IMR-90 (cell line): ENCODE data around the gene DIPK1A. TPM values are rescaled to one million over a fixed set of nuclear protein-coding genes. Genes with fewer than 3 reads are reported as not detected.

Experiments
- ATAC-seq: fragments of 200-7000 bp; cut with Tn5 transposase; 2 replicates; pipeline ENCODE4 v1.9.1; 2020; ENCODE audit warnings: low read depth, mild to moderate bottlenecking, moderate library complexity
- BruUV-seq: library from RNA; stranded (reverse); fragments of 400-500 nt; replicated peaks from 2 replicates; lab custom pipeline; 2021; lab: Mats Ljungman, UMichigan
- CTCF ChIA-PET: fragments of 300-600 bp; formaldehyde crosslinking; extraction: SDS; loops from one replicate; lab custom pipeline; 2021; ENCODE audit warnings: antibody characterized with exemption; lab: Yijun Ruan, JAX
- POLR2A ChIA-PET: fragments of 300-600 bp; sonication (Branson Sonifier 250); formaldehyde crosslinking; loops from one replicate; lab custom pipeline; 2022; ENCODE audit warnings: antibody characterized with exemption; ENCODE audit not compliant: unreplicated experiment; lab: Charles Lee
- DNase-seq: peaks from one replicate; pipeline ENCODE4 v3.0.0; 2013
- H2AFZ ChIP-seq: replicated peaks from 2 replicates; pipeline ENCODE3; 2013; ENCODE audit warnings: low read length, mild to moderate bottlenecking; ENCODE audit not compliant: poor library complexity
- H2AK5ac ChIP-seq: 2 replicates; pipeline ENCODE4 v1.6.1; 2013; ENCODE audit warnings: low read depth, low read length, inconsistent platforms
- H2AK9ac ChIP-seq: replicated peaks from 2 replicates; pipeline ENCODE3; 2013; ENCODE audit warnings: mild to moderate bottlenecking, low read depth, low read length, moderate library complexity; ENCODE audit not compliant: poor library complexity
- H2BK120ac ChIP-seq: 2 replicates; pipeline ENCODE4 v1.6.1; 2013; ENCODE audit warnings: low read depth, low read length, inconsistent platforms
- H2BK15ac ChIP-seq: 3 replicates; pipeline ENCODE4 v1.6.1; 2013; ENCODE audit warnings: low read depth, low read length, inconsistent platforms
- H2BK20ac ChIP-seq: 2 replicates; pipeline ENCODE4 v1.6.1; 2013; ENCODE audit warnings: low read depth, mild to moderate bottlenecking, inconsistent platforms, low read length, moderate library complexity
- H2BK5ac ChIP-seq: 2 replicates; pipeline ENCODE4 v1.6.1; 2013; ENCODE audit warnings: mild to moderate bottlenecking, low read depth, low read length, inconsistent platforms; ENCODE audit not compliant: poor library complexity, severe bottlenecking
- H3K14ac ChIP-seq: replicated peaks from 2 replicates; pipeline ENCODE4 v1.6.1; 2013; ENCODE audit warnings: low read depth, low read length, inconsistent platforms
- H3K18ac ChIP-seq: 2 replicates; pipeline ENCODE4 v1.6.1; 2013; ENCODE audit warnings: low read depth, low read length, control low read depth
- H3K23ac ChIP-seq: 2 replicates; pipeline ENCODE4 v1.6.1; 2013; ENCODE audit warnings: low read depth, low read length, inconsistent platforms
- H3K27ac ChIP-seq: 2 replicates; pipeline ENCODE4 v1.5.1; 2013; ENCODE audit warnings: mild to moderate bottlenecking, control low read depth, low read length; ENCODE audit not compliant: insufficient read depth
- H3K27me3 ChIP-seq: 2 replicates; pipeline ENCODE4 v1.6.1; 2013; ENCODE audit warnings: low read length; ENCODE audit not compliant: control insufficient read depth, insufficient read depth
- H3K36me3 ChIP-seq: 2 replicates; pipeline ENCODE4 v1.6.1; 2013; ENCODE audit warnings: low read length, mixed read lengths; ENCODE audit not compliant: control insufficient read depth, insufficient read depth
- H3K4ac ChIP-seq: 2 replicates; pipeline ENCODE4 v1.6.1; 2013; ENCODE audit warnings: low read depth, low read length, inconsistent platforms
- H3K4me1 ChIP-seq: 2 replicates; pipeline ENCODE4 v1.6.1; 2013; ENCODE audit warnings: low read length, mixed read lengths; ENCODE audit not compliant: control insufficient read depth, insufficient read depth
- H3K4me2 ChIP-seq: 2 replicates; pipeline ENCODE4 v1.6.1; 2013; ENCODE audit warnings: low read depth, mild to moderate bottlenecking, control low read depth, low read length, moderate library complexity
- H3K4me3 ChIP-seq: 2 replicates; pipeline ENCODE4 v1.5.1; 2013; ENCODE audit warnings: low read depth, mild to moderate bottlenecking, control low read depth, low read length, moderate library complexity; ENCODE audit not compliant: insufficient read depth
- H3K56ac ChIP-seq: 2 replicates; pipeline ENCODE4 v1.6.1; 2013; ENCODE audit warnings: low read length, inconsistent platforms; ENCODE audit not compliant: insufficient read depth; ENCODE audit errors: extremely low read depth
- H3K79me1 ChIP-seq, 2 experiments: 2 replicates each; pipeline ENCODE4 v1.6.1; 2013; ENCODE audit warnings: low read length in 2 of 2, inconsistent platforms in 1 of 2, low read depth in 1 of 2
- H3K9ac ChIP-seq: 2 replicates; pipeline ENCODE4 v1.6.1; 2013; ENCODE audit warnings: low read depth, low read length, control low read depth
- H3K9me1 ChIP-seq: 2 replicates; pipeline ENCODE4 v1.6.1; 2013; ENCODE audit warnings: low read length, inconsistent platforms; ENCODE audit not compliant: insufficient read depth
- H3K9me3 ChIP-seq: 2 replicates; pipeline ENCODE4 v1.6.1; 2013; ENCODE audit warnings: low read length; ENCODE audit not compliant: control insufficient read depth, insufficient read depth
- H4K20me1 ChIP-seq: 2 replicates; pipeline ENCODE4 v1.6.1; 2013; ENCODE audit warnings: low read length, inconsistent platforms; ENCODE audit not compliant: insufficient read depth
- H4K5ac ChIP-seq: 2 replicates; pipeline ENCODE4 v1.6.1; 2013; ENCODE audit warnings: mild to moderate bottlenecking, low read depth, low read length, control low read depth
- H4K8ac ChIP-seq, 2 experiments: 2 replicates each; pipeline ENCODE4 v1.6.1; 2013; ENCODE audit warnings: low read depth in 2 of 2, low read length in 2 of 2, control low read depth in 1 of 2, inconsistent platforms in 1 of 2
- H4K91ac ChIP-seq: 2 replicates; pipeline ENCODE4 v1.6.1; 2013; ENCODE audit warnings: low read depth, low read length, inconsistent platforms; ENCODE audit not compliant: insufficient read depth
- CEBPB ChIP-seq: IDR thresholded peaks from 2 replicates; pipeline ENCODE4 v1.6.1; 2012; ENCODE audit warnings: low read depth, low read length, improper control_type of control experiment
- MAFK ChIP-seq: IDR thresholded peaks from 2 replicates; pipeline ENCODE4 v1.6.1; 2012; ENCODE audit warnings: low read depth, low read length, improper control_type of control experiment
- MAZ ChIP-seq: IDR thresholded peaks from 2 replicates; pipeline ENCODE4 v1.6.1; 2012; ENCODE audit warnings: low read depth, mild to moderate bottlenecking, low read length, improper control_type of control experiment, moderate library complexity, borderline replicate concordance
- MXI1 ChIP-seq: IDR thresholded peaks from 2 replicates; pipeline ENCODE4 v1.6.1; 2012; ENCODE audit warnings: low read depth, mild to moderate bottlenecking, low read length, moderate library complexity, borderline replicate concordance
- NFE2L2 ChIP-seq: fragments of 150-350 bp; IDR thresholded peaks from 2 replicates; pipeline ENCODE4 v1.6.1; 2016; ENCODE audit warnings: low read depth, mild to moderate bottlenecking, low read length
- RCOR1 ChIP-seq: IDR thresholded peaks from 2 replicates; pipeline ENCODE4 v1.6.1; 2012; ENCODE audit warnings: mild to moderate bottlenecking, low read length, improper control_type of control experiment; ENCODE audit not compliant: insufficient replicate concordance
- RFX5 ChIP-seq: IDR thresholded peaks from 2 replicates; pipeline ENCODE4 v1.8.0; 2012; ENCODE audit warnings: low read depth, mild to moderate bottlenecking, low read length, moderate library complexity
- SMC3 ChIP-seq: fragments of 150-350 bp; IDR thresholded peaks from 2 replicates; pipeline ENCODE4 v1.6.1; 2016; ENCODE audit warnings: low read depth, mild to moderate bottlenecking, antibody characterized with exemption, low read length, moderate library complexity
- WGBS, 2 experiments: methylation state at CpG; one replicate each; pipeline versions ENCODE4 v1.1.5 to v1.1.7; 2013; ENCODE audit warnings: missing lambda C conversion rate in 2 of 2; ENCODE audit not compliant: insufficient read length in 1 of 2; ENCODE audit errors: extremely low coverage in 2 of 2; 5-methylcytosine and 5-hydroxymethylcytosine counted together
- dilution Hi-C: fragments of 300-500 bp; cut with HindIII; formaldehyde crosslinking; loops from one replicate; pipeline ENCODE4 v1.14.3; 2018; ENCODE audit warnings: low sequenced_read_pairs; ENCODE audit not compliant: unreplicated experiment
- in situ Hi-C: fragments of 300-500 bp; cut with MboI; formaldehyde crosslinking; loops from 3 replicates; pipeline ENCODE4 v1.14.3; 2019; ENCODE audit warnings: low sequenced_read_pairs, inconsistent platforms, mixed read lengths
- intact Hi-C: fragments of 100-400 bp; cut with micrococcal nuclease; formaldehyde crosslinking; loops from 2 replicates; pipeline ENCODE4 v1.10.0; 2022
- polyA plus RNA-seq, 3 experiments: library from polyadenylated mRNA; depleted of rRNA; stranded (reverse); fragments of >200 nt; gene quantifications; 2 replicates each; pipeline ENCODE4 v1.2.3, GENCODE V29; 2012; ENCODE audit warnings: low replicate concordance in 1 of 3
- total RNA-seq: library from RNA; depleted of rRNA; stranded (reverse); fragments of >200 nt; gene quantifications from 2 replicates; pipeline ENCODE4 v1.2.3, GENCODE V29; 2012
- TF ChIP-seq, protein P1 (sequence below): fragments of 150-350 bp; IDR thresholded peaks from 2 replicates; pipeline ENCODE4 v1.6.1; 2017; ENCODE audit warnings: mild to moderate bottlenecking, antibody characterized with exemption, low read length, low read depth
- TF ChIP-seq, protein P2 (sequence below): fragments of 150-350 bp; IDR thresholded peaks from 2 replicates; pipeline ENCODE4 v1.6.1; 2016; ENCODE audit warnings: low read depth, mild to moderate bottlenecking, low read length, moderate library complexity, borderline replicate concordance
- TF ChIP-seq, protein P3 (sequence below): conservative IDR thresholded peaks from 2 replicates; pipeline ENCODE4 v1.5.1; 2012; ENCODE audit warnings: mild to moderate bottlenecking, low read depth, low read length, improper control_type of control experiment

Gene DIPK1A
- total and polyA plus RNA-seq, 2 of the 4 experiments (the other 2 are of a cell fraction): 4.7 to 5.7 TPM

DNA sequence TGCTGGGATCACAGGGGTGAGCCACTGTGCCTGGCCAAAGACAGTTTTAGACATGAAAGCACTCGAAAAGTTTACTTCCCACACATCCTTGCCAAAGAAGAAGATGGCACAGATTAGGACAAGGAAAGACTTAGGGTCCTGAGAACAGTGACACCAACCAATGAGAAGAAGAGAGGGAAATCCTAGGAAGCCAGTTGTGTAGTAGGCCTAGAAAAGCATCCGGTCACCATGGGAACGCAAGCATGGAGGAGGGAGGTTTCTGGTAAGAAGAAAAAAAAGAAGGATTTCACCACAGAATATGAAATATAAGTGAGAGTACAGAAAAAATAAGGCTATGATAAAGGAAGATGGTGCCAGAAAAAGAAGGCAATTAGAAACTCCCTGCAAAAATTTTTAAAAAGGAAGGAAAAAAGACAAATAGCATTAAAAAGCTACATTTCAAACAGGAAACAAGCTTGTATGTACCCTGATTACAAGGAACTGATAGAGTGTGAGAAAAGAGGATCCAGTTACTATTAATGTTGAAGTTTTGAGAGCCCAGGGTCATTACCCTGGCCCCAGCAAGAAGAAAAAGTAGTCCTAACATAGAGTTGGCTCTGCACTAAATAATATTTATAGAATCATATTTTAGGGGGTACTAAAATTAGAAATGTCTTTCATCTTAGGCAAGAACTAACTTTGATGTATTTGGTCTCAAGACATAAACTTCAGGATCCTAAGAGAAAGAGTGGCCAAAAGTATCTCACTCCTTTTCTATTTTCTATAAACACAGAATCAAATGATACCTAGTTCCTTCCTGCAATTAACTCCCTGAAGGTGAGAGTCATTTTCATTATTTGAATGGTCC lies 16.1 kb downstream of the DIPK1A start (continued):
- TF ChIP-seq, protein P1, sequence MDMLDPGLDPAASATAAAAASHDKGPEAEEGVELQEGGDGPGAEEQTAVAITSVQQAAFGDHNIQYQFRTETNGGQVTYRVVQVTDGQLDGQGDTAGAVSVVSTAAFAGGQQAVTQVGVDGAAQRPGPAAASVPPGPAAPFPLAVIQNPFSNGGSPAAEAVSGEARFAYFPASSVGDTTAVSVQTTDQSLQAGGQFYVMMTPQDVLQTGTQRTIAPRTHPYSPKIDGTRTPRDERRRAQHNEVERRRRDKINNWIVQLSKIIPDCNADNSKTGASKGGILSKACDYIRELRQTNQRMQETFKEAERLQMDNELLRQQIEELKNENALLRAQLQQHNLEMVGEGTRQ: no peak
- TF ChIP-seq NFE2L2: no peak

DNA sequence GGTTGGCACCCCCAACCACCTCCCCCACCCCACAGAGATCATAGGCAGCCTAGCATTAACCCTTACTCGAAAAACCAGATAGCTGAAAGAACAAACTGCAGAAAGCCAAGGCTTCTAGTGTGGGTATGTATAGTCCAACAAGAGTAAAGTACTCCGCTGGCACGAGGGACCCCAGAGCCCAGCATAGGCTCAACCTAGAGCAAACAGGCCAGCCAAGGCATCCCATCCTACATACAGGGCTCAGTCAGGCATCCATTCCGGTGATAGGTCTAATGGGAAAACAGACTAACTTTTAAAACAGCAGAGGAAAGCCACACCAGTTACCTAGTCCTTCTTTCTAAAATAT lies 17.8 kb downstream of the DIPK1A start:
- H2BK20ac ChIP-seq: no peak overlapping the region; the same call in 1 of the 2 replicates
- no peak overlapping the region for H2BK15ac ChIP-seq
- no TSS peak for BruUV-seq
- H3K18ac ChIP-seq: no peak overlapping the region
- ChIA-PET POLR2A (no interaction called here), CTCF (interaction anchor here (0.8 kb wide), 1 partner anchor 9 kb away, joined by 3 read pairs; no protein-coding TSS in a partner anchor)
- H3K79me1 ChIP-seq: peaks cover 21 to 30% of the 10 kb centered on the region in 2 experiments; a peak in 3 of 4 replicates
- peaks cover 8% of the 10 kb centered on the region for H3K4me1 ChIP-seq
- H2BK120ac ChIP-seq: peak overlapping the region; percentile 26; the same call in 1 of the 2 replicates
- peaks cover 7% of the 10 kb centered on the region for H3K9me1 ChIP-seq
- no peak overlapping the region for H3K56ac ChIP-seq
- DNase-seq (no peak), ATAC-seq (no peak)
- in situ Hi-C loops: no loop called here
- no peak overlapping the region for H2BK5ac ChIP-seq
- no peak overlapping the region for H3K9ac ChIP-seq
- no peaks in the 10 kb centered on the region for H3K36me3 ChIP-seq
- H2AK9ac ChIP-seq: no peak overlapping the region
- no peak overlapping the region for H3K4me3 ChIP-seq
- H2AFZ ChIP-seq: no peak overlapping the region
- H3K23ac ChIP-seq: peak overlapping the region; percentile 7; the same call in 1 of the 2 replicates
- peak overlapping the region; percentile 68 for H3K4ac ChIP-seq
- peak overlapping the region; percentile 23; the same call in 1 of the 2 replicates for H2AK5ac ChIP-seq
- no peaks in the 10 kb centered on the region for H4K20me1 ChIP-seq
- H4K91ac ChIP-seq: no peak overlapping the region; the same call in 1 of the 2 replicates
- H4K5ac ChIP-seq: no peak overlapping the region
- H3K27ac ChIP-seq: no peak overlapping the region
- intact Hi-C loops: loop anchor here (5.0 kb wide), 1 partner anchor 66 kb away; no protein-coding TSS in a partner anchor
- 80% methylated on average over 1 of the region's 4 CpGs; no CpG with 5 or more reads in 1 of the 2 experiments for WGBS, 2 experiments
- dilution Hi-C loops: no loop called here
- no peaks in the 10 kb centered on the region for H3K9me3 ChIP-seq
- no peaks in the 10 kb centered on the region for H3K27me3 ChIP-seq
- 0 out of 2 replicates have a peak overlapping the region, but pooled peaks have one; percentile 61 for H3K14ac ChIP-seq
- H4K8ac ChIP-seq: no peak overlapping the region
- no peak overlapping the region for H3K4me2 ChIP-seq
- TF ChIP-seq, protein P2, sequence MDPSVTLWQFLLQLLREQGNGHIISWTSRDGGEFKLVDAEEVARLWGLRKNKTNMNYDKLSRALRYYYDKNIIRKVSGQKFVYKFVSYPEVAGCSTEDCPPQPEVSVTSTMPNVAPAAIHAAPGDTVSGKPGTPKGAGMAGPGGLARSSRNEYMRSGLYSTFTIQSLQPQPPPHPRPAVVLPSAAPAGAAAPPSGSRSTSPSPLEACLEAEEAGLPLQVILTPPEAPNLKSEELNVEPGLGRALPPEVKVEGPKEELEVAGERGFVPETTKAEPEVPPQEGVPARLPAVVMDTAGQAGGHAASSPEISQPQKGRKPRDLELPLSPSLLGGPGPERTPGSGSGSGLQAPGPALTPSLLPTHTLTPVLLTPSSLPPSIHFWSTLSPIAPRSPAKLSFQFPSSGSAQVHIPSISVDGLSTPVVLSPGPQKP: no peak
- TF ChIP-seq MAZ (no peak), RCOR1 (no peak), CEBPB (no peak), MAFK (no peak), RFX5 (no peak), MXI1 (no peak), SMC3 (no peak)
- TF ChIP-seq, protein P3, sequence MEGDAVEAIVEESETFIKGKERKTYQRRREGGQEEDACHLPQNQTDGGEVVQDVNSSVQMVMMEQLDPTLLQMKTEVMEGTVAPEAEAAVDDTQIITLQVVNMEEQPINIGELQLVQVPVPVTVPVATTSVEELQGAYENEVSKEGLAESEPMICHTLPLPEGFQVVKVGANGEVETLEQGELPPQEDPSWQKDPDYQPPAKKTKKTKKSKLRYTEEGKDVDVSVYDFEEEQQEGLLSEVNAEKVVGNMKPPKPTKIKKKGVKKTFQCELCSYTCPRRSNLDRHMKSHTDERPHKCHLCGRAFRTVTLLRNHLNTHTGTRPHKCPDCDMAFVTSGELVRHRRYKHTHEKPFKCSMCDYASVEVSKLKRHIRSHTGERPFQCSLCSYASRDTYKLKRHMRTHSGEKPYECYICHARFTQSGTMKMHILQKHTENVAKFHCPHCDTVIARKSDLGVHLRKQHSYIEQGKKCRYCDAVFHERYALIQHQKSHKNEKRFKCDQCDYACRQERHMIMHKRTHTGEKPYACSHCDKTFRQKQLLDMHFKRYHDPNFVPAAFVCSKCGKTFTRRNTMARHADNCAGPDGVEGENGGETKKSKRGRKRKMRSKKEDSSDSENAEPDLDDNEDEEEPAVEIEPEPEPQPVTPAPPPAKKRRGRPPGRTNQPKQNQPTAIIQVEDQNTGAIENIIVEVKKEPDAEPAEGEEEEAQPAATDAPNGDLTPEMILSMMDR: no peak
